Activated CD4-positive, alpha-beta T cell treated with anti-CD3 and anti-CD28 coated beads for 1 hour (primary cell): Measurements from ENCODE around the gene STK17B.
"Not testable (repeated sequence)": the region's sequence is repeated elsewhere in the genome, so short reads cannot be mapped to it uniquely, and the experiment has no call there.

Source experiments
- DNase-seq: peaks from one replicate; pipeline ENCODE4 v3.0.0-alpha.2; 2020

Gene STK17B

DNA sequence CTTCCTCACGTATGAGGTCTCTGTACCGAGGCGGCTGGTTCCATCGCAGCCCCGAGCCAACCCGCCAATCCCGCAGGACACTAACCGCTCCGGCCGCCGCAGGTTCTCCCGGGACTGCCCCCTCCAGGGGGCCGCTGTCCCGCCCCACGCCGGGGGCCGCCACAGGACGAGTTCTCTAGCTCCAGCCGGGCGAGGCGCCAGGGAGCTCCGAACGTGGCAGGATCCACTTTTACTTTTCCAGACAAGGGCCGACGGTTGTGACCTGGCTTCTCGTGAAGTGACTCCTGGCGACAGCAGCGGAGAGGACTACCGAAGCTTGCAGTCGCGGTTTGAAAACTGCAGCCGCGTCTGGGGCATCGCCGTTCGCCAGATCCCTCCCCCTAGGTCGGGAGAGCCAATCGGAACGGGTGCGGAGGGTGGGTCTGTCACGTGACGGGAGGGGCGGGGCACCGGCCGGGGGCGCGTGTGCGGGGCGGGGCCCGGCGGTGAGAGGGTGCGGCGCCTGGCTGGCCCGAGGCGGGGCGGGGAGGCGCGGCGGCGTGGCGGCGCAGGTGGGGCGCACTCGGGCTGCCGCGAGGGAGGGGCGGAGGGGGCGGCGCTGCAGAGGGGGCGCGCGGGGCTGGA is at the start of gene STK17B:
TSS of gene STK17B (minus strand) at position 331 of the 624 bp plus-strand sequence. CDS start 8,195 bp downstream, outside the sequence.
- peak; percentile 95 for DNase-seq

DNA sequence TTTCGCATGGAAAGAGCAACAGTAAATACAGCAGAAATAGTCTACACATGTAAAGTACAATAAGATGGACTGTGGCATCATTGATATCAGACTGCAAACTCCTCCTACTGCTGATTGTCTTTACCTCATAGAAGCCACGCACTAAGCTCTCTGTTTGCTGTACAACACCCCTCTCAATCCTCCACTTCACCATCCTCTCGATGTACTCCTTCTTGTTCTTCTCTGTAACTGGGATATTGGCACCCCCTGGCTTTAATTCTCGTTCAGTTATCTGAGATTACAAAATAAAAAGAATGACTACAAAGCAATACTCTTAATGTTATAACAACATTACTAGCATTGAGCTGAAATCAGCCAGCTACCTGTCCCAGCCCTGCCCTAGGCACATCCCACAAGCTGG is 49.3 kb upstream of the STK17B start:
- DNase-seq, result no peak

DNA sequence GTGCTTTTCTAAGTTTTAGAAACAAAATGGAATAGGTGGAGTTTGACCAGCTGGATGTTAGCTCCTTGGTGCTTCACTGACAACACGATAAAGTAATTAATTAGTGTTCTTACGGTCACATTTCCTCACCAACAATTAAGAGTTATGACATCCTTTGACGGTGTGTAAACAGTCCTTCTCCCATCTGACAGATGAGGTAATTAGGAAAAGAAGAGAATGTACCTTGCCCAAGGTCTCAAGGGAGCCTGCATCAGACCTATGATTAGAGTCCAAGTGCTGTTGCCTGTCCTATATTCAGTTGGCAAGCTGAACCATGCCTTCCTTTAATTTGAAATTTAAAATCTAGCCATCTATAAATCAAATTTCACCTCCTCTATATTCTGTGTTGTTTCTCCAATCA is 48.3 kb upstream of the STK17B start:
- DNase-seq, result no peak

DNA sequence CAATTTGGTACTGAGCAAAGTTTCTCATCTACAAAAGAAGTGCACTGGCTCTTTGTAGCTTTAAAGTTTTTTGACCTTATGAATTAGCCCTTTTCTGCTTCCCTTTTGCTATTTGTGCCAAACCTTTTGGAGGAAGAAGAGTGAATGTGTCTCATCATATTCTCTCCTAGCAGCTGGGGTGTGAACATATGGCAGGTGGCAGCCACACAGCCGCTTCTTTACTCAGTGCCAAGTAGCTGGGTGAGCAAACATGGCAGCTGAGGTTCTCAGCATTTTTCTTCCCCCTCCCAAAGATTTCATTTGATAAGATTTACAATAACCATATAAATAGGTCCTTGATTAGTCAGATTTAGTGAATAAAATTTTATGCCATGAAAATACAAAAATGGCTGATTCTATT is 46.7 kb upstream of the STK17B start:
- DNase-seq, result no peak

DNA sequence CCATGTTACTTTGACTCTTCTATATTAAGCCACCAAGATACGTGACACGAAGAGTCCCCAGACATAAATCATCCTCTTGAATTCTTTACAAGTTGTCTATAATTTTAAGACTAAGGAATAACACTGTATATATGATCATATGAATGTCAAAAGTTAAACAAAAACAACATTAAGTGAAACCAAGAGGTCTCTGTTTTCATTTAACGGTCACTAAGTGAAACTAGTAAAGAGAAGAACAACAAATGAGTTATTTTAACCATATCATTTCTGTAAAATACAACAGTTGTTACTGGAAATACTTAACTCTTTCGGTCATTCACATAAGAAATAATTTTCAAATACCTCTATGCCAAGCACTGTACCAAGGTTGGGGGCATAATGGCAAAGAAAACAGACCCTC is 45.7 kb upstream of the STK17B start:
- DNase-seq, result no peak

DNA sequence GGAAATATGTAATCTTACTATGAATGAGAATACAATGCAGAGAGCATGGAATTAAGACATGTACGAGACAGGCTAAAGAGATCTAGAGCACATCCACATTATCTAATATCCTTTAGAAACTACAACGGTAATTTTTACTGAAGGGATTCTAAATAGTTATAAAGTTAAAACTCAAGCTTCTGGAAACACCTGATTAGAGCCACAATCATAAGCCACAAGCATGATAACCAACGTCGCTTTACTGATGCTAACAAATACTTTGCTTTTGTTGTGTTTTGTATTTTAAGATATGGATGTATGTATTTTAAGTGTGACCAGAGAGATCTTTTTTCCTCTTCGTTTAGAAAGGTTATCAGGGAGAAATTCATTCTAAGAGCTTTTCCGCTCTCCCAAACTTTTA is 44.0 kb upstream of the STK17B start:
- no peak for DNase-seq

DNA sequence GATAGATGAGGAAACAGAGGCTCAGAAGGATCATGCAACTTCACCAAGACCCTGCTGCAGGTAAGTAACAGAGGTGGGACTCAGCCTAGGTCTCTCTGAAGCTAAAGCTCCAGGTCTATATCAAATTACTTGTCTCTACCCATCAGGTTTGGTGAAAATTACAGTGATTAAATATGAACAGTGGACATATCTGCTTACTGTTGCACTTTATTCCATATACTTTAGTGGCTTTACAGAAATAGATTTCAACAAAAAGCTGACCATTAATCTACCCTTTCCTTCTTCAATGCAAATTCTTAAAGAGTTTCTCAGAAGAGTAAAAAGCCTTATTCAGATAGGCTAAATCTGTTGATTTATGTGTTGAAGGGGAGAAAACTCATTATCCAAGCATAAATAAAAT is 42.8 kb upstream of the STK17B start:
- no peak for DNase-seq

DNA sequence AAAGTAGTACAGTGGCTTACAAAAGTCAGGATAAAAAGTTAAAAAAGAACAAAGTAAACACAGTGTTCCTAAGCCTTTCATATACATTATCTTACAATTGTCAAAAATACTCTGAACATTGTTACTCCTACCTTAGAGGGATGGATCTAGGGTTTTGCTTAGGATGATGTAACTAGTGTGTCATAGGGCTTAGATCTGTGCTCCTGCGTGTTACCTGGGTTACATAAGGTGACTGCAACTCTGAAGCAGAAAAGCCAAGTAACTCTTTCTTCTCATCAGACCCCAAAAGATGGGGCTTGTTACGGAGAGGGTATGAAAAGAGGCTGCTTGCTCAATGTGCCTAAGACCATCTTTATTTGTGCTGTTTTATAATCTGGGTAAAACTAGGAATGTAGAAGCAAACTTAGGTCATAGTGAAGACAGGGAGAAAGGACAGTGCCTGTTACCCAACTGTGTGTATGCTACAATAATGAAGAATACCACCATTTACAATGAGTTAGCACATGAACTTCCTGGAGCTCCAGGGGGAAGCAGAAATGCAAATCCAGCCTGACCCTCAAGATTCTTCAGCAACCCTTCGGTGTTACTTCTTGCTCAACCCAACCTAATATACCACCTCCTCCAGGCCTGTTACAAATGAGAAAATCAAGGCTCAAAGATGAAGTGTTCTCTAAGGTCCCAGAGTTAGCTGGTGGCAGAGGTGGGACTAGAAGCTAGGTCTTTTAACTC is 42.0 kb upstream of the STK17B start:
- DNase-seq, result no peak

DNA sequence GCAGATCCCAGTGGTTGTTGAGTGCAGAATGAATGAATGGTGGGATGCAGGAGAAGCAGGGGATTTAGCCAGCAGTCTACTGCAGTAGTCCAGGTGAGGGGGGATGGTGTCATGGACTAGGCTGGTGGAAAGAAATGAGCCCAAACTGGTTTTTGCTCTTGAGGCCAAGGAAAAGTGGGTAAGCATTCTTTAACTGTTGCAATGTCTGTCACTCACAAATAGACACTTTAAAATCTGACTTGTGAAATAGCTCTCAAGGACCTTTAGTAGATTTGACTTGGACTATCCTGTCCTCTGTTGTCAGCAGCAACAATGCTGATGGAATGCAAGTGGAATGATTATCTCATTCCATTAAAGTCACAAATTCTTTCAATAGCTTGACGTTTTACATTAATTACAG is 37.5 kb upstream of the STK17B start:
- DNase-seq, result no peak

DNA sequence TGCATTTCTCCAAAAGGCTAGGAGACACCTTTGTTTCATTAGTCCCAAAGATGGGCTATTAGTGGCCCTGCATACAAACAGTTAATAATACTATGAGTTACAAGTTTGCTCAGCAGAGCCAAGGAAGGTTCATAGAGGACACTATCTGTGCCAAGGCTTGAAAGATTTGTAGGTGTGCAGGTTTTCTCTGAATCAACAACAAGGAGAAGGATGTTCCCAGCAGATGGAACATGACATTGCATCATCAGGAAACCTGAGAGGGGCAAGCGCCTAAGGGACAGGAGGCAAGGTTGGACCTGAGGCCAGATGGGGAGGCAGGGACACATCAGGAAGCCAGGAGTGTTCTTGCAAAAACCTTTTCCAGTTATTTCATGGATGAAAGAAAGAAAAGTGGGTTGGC is 35.4 kb upstream of the STK17B start:
- DNase-seq, result no peak

DNA sequence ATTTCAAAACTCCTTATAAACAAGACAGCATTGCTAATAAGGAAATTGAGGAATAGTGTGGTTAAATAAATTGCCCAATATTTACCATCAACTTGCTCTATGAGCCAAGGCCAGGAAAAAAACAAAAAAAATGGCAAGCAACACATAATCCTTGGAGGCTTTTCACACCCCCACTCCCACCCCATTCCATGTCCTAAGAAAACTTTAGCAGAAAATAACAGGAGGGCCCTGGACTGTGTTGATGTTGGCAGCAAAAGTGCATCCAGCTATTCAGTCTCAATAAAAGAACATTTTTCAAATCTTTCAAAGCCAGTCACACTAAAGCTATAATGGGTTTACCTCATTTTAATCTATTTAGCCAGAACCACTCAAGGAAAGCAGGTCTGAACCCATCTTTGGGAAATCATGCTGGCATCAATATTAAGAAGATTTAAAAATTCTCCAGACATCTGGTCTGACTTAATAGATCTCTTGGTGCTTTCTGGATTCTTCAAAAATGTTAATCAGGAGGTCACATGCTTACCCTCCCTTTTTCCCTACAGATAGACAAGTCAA is 34.6 kb upstream of the STK17B start:
- DNase-seq, result no peak

DNA sequence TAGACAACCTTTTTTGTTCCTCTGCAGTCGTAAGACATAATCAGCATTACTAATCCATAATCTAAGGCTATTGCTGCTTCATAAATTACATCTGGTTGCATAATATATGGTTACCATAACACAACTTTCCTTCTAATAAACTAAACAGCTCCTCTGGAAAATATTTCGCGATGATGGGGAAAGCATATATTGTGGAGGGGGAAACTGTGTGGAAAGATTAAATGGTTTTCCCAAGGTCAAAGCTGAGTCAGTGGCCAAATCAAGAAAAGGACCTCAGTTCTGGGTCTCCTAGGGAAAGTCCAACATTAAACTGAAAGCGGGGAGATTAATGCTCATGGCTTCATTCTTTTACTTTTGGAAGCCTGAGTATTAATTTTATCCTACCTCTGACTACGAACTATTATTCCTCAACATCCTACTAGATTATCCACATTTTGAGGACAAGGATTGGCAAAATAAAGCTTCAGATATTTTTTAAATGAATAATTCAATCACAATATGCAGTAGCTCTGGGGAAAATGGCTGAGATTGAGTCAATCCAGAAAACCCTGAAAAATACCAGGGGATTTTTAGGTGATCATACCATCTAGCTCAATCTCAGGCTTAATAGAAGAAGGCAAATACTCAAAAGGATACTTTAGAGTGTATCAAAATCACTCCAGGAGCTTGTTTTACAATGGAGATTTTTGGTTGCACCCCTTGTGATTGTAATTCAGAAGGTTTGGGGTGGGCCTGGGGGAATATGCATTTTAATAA is 33.8 kb upstream of the STK17B start:
- DNase-seq, result no peak

DNA sequence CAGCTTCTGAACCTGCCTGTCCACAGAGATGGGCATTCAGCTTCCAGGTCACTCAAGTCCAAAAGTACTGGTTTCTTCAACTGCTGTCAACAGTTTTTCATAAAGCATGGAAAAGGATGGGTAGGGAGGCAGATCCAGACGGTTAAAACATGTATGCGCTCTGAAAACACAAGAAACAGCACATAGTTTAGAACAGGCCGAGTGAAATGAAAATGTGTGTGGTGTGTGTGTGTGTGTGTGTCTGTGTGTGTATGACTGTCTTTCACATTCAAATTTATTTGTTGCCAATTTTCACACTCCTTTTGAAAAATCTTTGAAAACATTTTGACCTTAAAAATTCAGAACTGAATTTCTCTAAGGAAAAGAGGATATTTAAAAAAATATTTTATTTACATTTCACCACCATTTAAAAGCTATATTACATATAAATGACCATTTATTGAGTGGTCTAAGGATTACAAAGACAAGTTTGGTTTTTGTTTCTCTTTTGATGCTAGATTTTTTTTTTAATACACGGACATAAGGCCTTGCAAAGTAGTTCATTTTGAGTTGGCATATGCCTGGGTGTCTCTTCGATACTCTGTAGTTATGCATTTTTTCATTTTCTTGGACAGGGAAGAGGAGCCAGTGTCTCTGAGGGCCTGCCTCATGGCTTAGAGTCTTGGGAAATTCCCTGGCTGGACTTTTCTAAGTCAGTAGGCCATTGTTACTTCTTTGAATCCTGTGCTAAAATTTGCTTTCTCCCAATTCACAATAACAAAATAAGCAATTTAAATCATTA is 30.0 kb upstream of the STK17B start:
- no peak for DNase-seq

DNA sequence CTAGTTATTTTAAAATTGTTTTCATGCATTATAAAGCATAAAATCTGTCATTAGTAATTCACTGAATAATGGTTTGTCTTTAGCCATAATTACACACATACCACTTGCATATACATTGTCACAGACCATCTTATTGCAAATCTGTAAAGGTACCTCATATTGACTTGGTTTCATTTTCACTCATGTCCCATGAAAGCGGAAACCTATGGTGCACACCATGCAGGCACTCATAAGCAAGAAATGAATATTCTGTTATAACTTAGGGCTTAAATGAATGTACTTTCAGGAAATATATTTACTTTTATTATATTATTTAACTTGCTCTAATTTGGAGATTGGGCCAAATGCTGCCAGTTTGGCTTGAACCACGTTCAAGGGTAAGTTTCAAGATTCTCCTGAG is 29.2 kb upstream of the STK17B start:
- no peak for DNase-seq

DNA sequence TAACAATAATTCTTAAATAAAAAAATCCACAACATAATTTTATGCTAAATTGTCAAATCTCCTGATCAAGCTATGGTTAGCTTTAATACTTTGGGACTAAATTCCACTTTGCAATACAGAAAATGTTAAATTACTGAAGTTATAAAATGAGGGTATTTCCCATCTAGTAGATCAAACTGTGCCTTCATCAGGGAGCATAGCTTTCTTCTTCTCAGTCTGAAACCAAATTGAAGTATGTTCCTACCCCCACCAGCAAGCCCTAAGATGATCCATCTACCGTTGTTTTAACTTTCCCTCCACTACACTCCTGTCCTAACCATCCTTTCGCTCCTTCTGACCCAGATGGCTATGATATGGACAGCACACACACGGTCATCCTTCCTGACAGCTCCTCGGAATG is 24.4 kb upstream of the STK17B start:
- no peak for DNase-seq

DNA sequence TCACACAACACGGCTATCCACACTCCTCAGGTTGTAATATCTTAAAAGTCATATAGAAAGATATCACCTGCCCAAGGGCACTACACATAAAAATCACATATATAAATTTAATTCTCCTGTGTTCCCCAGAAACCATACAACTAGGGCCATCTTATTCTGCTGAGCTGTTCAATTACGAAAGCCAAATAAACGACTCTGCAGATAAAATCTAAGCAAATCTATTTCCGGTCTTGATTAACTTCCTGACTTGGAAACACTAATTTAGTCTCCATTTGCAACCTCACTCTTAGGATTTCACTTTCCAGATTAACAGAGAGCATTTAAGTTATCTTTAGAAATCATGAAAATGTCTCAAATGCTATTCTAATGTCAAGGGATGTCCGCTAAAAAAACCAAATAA is 23.9 kb upstream of the STK17B start:
- DNase-seq, result no peak

DNA sequence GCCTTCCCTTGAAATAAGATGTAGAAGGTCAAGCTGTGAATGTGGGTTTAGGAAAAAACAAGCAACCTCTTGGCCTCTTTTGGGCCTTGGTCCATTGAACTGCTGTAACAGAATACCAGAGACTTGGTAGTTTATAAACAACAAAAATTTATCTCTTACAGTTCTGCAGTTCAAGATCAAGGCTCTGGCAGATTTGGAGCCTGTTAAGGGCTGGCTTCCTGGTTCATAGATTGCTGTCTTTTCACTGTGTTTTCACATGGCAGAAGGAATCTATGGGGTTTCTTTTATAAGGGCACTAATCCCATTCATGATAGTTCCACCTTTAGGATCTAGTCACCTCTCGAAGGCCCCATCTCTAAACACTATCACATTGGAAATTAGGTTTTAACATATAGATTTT is 20.2 kb upstream of the STK17B start:
- no peak for DNase-seq

DNA sequence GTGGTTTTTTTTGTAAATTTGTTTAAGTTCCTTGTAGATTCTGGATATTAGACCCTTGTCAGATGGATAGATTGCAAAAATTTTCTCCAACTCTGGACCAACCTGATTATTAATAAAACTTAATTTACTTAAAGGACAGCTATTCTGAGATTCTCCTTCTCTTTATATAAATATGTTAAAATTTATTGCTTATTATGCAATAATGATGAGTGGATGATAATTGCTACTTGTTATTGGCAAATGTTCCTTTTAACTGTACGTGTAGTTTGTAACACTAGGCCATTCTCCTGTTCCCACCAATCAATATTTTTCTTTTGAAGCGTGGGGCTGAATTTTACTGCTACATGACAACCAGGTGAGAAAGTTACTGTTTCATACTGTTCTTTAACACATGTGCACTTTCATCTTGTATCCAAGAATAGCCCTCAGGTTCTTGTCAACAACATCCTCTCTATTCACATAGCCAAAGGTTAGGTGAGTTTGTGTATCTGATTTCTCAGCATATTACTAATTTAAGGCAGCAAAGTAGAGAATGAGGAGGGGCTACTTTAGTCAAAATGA is 16.6 kb upstream of the STK17B start:
- DNase-seq, result no peak

DNA sequence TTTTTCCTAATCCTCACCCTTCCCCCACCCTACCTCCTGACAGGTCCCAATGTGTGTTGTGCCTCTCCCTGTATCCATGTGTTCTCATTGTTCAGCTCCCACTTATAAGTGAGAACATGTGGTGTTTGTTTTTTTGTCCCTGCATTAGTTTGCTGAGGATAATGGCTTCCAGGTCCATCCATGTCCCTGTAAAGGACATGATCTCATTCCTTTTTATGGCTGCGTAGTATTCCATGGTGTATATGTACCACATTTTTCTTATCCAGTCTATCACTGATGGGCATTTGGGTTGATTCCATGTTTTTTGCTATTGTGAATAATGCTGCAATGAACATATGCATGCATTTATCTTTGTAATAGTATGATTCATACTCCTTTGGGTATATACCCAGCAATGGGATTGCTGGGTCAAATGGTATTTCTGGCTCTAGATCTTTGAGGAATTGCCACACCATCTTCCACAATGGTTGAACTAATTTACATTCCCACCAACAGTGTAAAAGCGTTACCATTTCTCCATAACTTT is 15.9 kb upstream of the STK17B start:
- not testable (repeated sequence) for DNase-seq

DNA sequence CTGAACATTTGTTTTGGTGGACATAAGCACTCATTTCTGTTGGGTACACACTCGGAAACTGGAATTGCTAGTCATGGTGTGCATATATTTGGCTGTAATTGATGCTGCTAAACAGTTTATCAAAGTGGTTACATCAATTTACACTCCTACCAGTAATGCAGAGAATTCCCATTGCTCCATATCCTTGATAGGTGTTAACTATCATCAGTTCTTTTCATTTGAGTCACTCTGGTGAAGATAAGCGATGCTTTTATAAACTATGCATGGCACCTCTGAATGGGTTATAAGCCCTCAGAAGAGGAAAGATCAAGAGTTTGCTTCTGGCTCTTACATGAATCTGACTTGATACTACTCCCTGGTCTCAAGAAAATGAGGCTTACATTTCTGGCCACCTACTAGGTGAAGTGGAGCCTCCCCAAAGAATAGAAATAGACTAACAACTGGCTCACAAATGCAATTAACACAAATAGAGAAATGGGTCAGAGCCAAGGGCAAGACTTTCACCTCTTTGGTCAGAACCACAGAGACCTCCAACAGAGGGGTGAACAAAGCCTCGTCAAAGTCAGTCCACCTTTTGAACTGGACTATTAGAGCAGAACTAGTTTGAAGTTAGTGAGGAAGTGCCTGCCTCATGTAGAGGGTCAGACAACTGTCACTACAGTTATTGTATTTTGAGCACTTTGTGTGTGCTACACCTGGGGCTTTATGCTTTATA is 15.0 kb upstream of the STK17B start:
- no peak for DNase-seq

DNA sequence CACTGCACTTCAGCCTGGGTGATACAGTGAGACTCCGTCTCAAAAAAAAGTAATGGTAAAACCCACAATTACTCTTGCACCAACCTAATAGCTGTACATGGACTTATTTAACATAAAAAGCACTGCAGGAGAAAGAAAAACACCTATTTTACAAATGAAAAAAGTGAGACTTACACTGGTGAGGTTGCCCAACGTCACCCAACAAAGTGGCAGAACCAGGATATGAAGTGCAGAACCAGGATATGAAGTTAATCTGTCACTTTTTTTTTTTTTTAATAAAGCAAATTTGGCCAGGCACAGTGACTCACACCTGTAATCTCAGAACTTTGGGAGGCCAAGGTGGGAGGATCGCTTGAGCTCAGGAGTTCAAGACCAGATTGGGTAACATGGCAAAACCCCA is 13.5 kb upstream of the STK17B start:
- DNase-seq, result no peak
